GM20431 (cell line): ENCODE measurements around the gene UBC.
"Not testable (repeated sequence)": the region's sequence is repeated elsewhere in the genome, so short reads cannot be mapped to it uniquely, and the experiment has no call there.

Experiments
- in situ Hi-C: fragments of 300-500 bp; cut with MseI, MboI; formaldehyde crosslinking; loops from one replicate; pipeline ENCODE4 v1.15.0; 2020; ENCODE audit warnings: low sequenced_read_pairs; ENCODE audit not compliant: unreplicated experiment

Gene UBC

GRCh38 chr12:124938108-124938507 lies 23.7 kb upstream of the UBC start:
- in situ Hi-C loops: no loop called here

DNA sequence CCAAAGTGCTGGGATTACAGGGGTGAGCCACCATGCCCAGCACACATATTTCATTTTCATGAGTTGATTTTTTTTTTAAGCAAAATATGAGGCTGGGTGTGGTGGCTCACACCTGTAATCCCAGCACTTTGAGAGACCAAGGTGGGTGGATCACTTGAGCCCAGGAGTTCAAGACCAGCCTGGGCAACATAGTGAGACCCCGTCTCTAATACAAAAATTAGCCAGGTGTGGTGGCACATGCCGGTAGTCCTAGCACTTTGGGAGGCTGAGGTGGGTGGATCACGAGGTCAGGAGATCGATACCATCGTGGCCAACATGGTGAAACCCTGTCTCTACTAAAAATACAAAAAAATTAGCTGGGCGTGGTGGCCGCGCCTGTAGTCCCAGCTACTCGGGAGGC lies 17.1 kb upstream of the UBC start:
- in situ Hi-C loops: not testable (repeated sequence)

DNA sequence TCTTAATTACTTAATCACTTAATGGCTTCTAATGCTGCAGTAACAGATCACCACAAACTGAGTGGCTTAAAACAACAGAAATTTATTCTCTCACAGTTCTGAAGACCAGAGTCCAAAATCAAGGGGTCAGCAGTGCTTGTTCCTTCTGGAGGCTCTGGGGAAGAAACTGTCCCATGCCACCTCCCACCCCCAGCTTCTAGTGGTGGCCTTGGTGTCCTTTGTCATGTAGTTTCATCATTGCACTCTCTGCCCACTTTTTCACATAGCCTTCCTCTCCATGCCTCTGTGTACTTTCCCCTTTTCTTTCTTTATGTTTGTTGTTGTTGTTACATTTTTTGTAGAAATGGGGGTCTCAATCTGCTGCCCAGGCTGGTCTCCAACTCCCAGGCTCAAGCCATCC lies 16.1 kb upstream of the UBC start:
- in situ Hi-C loops: no loop called here

GRCh38 chr12:124929649-124930419 lies 15.4 kb upstream of the UBC start:
- in situ Hi-C loops: no loop called here

DNA sequence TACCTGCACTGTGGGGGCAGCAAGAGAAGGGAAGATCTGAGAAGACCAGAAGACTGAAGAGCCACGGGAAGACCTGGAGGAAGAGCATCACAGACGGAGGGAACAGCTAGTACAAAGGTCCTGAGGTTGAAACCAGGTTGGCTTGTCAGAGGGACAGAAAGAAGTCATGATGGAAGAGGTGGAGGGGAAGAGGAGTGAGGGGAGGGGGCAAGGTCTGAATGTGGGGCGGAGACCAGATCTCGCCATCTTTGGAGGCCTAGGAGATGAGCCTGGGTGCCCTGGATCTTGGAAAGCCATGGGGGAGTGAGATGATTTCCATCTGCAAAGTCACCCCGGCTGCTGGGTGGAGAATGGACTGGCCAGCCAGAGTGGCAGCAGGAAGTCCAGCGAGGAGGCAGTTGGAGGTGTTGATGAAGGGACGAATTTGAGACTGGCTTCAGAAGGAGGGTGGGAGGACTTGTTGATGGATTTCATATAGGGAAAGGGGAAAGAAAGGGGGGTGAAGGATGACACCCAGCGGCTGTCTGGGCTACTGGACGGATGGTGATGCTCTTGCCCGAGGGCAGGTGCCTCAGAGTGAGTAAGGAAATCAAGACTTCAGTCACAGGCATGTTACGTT lies 14.6 kb upstream of the UBC start:
- in situ Hi-C loops: no loop called here

DNA sequence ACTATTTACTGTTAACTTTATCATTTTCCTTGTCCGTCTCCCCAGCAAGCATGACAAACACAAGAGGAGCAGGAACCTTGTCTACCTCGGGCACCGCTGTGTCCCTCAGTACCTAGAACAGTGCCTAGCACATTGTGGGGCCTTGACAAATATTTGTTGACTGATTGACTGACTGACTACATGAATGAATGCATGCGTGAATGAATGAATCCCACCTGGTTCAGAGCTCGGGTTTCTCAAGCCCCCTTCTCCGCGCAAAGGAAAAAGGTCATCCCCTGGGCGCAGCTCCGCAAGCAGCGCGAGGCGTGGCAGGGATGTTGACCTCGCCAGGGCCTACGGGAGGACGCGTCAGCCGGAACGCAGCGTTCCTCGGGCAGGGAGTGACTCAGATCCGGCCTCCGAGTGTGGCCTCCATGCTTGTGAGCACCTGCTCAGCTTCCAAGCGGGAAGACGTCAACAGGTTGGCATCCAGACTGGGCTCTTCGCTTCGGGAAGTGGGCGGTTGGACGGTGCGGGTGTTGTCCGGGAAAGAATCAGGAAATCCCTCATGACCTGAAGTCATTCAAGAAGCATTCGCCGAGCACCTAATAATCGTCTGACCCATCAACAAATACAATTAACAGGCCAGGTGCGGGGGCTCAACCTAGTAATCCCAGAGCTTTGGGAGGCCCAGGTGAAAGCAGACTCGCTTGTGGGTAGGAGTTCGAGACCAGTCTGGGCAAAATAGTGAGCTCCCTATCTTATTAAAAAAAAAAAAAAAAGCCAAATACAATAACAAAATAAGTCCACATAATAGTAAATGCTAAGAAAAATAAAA lies 13.9 kb upstream of the UBC start:
- in situ Hi-C loops: no loop called here

DNA sequence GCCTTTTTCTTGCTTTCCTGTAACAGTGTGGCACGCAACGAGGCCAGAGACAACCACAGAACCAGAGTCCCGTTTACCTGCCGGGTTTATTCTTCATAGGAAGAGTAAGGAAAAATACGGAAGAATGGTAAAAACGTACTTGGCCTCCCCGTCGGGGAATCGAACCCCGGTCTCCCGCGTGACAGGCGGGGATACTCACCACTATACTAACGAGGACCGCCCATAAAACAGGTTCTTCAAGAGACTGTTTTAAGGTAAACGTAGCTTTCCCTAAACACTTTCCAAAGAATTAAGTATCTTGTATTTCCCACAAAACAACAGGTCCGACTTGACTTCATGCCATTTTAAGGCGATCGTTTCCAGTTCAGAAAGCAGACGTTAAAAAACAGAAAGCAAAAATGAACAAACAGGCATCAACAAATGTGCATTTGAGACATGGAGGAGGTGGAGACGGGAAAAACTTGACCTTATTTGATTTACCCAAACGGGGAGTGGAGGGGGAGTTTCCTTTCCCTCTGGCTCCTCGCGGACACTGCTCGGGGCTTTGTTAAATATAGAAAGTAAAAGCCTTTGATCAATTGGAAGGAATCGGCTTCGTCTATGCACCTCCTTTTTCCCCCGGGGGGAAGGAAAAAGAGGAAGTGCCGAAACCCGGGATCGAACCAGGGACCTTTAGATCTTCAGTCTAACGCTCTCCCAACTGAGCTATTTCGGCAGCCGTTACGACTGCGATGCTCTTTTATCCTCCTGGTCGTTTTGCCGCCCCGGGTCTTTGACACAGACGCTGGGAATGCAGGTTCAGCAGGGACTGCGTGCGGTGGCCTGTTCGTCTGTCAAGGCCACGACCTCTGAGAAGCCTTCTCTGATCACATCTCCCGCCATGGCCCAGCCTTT lies 13.0 kb upstream of the UBC start:
- in situ Hi-C loops: no loop called here

GRCh38 chr12:124925782-124926181 lies 11.3 kb upstream of the UBC start:
- in situ Hi-C loops: not testable (repeated sequence)

DNA sequence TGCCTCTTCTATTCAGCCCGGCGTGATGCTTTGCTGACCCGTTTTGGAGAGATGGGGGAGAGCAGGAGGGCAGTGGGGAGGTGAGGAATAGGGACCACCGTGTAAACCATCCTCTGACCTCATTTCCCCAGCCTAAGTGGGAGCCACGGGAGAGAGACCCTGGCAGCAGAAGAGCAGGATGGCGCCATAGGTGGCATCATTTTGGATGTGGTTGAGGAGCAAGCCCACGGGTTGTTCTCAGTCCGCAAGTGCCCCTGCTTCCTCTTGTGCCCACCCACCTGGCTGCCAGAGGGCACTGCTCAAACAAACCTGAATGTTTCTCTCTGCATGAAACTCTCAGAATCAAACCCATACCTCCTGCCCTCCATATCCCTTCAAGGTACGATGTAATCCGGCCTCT lies 10.7 kb upstream of the UBC start:
- in situ Hi-C loops: no loop called here

DNA sequence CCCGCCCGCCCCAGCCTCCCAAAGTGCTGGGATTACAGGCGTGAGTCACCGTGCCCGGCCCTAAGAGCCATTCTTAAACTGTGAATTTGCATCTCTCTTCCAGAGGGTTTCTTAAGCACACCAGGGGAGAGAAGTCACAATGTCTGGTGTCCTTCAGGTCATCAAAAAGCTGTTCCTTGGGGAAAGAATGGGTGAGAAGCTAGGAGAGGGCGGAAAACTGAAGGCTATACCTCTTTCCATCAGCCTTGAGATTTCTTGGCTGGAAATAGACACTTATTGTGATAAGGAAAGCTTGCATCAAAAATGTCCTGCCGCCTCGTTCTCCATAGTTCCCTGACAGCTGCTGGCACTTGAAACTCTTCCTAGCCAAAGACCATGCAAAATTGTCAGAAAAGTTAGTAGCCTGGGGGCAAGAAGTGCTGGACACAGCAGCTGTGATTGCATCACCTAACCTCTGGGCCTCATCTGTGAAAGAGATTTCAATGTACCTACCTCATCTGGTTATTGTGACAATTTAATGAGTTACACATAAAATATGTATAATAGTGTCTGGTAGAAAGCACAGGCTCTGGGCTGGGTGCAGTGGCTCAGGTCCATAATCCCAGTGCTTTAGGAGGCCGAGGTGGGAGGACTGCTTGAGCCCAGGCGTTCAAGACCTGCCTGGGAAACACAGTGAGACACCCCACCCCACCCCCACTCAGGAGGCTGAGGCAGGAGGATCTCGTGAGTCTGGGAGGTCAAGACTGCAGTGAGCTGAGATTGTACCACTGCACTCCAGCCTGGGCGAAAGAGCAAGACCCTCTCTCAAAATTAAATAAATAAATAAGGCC lies 9.7 kb upstream of the UBC start:
- in situ Hi-C loops: no loop called here

DNA sequence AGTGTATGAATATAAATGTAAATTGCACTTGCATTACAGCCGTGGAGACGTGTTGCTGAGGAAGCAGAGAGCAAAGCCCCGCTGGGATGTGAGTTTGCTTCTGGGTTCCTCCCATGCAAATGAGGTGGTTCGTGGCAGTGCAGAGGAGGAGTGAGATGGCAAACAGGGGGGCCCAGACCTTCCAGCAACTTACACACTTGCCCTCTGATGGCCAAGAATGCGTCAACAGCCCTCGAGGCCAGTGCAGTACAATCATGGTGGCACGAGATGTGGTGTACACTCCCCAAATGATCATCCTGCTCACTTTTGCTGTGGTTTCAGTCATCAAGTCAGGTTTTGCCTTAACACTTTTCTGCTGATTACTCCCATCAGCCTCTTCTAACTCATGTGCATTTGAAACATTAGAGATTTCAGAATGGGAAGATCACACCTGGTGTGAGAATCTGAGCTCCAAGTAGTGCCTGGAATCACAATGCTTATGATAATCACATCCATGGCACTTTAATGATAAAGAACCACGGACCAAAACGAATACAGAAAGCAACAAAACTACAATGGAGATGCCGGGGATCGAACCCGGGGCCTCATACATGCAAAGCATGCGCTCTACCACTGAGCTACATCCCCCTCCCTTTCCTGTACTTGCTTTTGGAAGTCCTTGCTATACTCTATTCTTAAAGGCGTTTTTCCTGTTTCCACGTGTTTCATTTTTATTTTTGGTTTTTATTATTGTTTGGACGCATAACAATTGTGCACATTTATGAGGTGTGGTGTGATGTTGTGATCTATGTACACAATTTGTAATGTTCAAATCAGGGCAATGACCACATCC lies 7.0 kb upstream of the UBC start:
- in situ Hi-C loops: no loop called here

GRCh38 chr12:124920353-124920935 lies 6.0 kb upstream of the UBC start:
- in situ Hi-C loops: no loop called here

GRCh38 chr12:124919521-124920352 lies 5.3 kb upstream of the UBC start:
- in situ Hi-C loops: no loop called here

DNA sequence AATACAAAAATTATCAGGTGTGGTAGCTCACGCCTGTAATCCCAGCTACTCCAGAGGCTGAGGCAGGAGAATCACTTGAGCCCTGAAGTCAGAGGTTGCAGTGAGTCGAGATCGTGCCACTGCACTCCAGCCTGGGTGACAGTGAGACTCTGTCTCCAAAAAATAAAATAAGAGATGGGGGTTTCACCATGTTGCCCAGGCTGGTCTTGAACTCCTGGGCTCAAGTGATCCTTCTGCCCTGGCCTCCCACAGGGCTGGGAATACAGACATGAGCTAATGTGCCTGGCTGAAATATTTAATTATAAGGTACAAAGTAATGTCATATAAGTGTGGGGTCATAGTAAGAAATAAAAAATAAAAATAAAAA lies 4.2 kb upstream of the UBC start:
- in situ Hi-C loops: not testable (repeated sequence)

- in situ Hi-C loops: no loop called here
Observed at GRCh38 chr12:124917841-124918621, 3.6 kb upstream of the UBC start.

GRCh38 chr12:124917135-124917840 lies 2.8 kb upstream of the UBC start:
- in situ Hi-C loops: no loop called here
